Nephron (organoid): ENCODE results near the gene KDM4B.

Source experiments
- H3K27ac Mint-ChIP-seq, 3 experiments: 2 replicates each; pipeline ENCODE4 v1.8.0; 2020; ENCODE audit warnings: mixed read lengths in 3 of 3, mild to moderate bottlenecking in 2 of 3, moderate library complexity in 1 of 3
- H3K27me3 Mint-ChIP-seq: 2 replicates; pipeline ENCODE4 v1.8.0; 2021; ENCODE audit warnings: low read depth, mild to moderate bottlenecking, moderate library complexity, mixed read lengths
- H3K36me3 Mint-ChIP-seq: 2 replicates; pipeline ENCODE4 v1.8.0; 2020; ENCODE audit warnings: low read depth, mixed read lengths
- H3K4me1 Mint-ChIP-seq: 2 replicates; pipeline ENCODE4 v1.8.0; 2020; ENCODE audit warnings: mixed read lengths
- H3K4me3 Mint-ChIP-seq, 3 experiments: 2 replicates each; pipeline ENCODE4 v1.8.0; 2020; ENCODE audit warnings: mild to moderate bottlenecking in 3 of 3, mixed read lengths in 3 of 3, moderate library complexity in 2 of 3
- H3K9me3 Mint-ChIP-seq: 2 replicates; pipeline ENCODE4 v1.8.0; 2020; ENCODE audit warnings: mixed read lengths
- TF ChIP-seq, protein P1 (sequence below), 3 experiments: fragments of 200-600 bp; sonication (generic); IDR thresholded peaks; one replicate each; pipeline ENCODE4 v1.5.0; 2021; ENCODE audit warnings: antibody characterized with exemption in 3 of 3; ENCODE audit not compliant: unreplicated experiment in 3 of 3

KDM4B gene

GRCh38 chr19:5038631-5039271, 69.8 kb downstream of the KDM4B start:
- TF ChIP-seq, protein P1, sequence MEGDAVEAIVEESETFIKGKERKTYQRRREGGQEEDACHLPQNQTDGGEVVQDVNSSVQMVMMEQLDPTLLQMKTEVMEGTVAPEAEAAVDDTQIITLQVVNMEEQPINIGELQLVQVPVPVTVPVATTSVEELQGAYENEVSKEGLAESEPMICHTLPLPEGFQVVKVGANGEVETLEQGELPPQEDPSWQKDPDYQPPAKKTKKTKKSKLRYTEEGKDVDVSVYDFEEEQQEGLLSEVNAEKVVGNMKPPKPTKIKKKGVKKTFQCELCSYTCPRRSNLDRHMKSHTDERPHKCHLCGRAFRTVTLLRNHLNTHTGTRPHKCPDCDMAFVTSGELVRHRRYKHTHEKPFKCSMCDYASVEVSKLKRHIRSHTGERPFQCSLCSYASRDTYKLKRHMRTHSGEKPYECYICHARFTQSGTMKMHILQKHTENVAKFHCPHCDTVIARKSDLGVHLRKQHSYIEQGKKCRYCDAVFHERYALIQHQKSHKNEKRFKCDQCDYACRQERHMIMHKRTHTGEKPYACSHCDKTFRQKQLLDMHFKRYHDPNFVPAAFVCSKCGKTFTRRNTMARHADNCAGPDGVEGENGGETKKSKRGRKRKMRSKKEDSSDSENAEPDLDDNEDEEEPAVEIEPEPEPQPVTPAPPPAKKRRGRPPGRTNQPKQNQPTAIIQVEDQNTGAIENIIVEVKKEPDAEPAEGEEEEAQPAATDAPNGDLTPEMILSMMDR (IDR thresholded peaks at IDR 0.05; ENCODE audit: unreplicated experiment in 3 of 3), result peak; percentile 49 to 54 (median 50)
- H3K27ac Mint-ChIP-seq, result no peak overlapping the region
- H3K4me3 Mint-ChIP-seq, result no peak overlapping the region
- no peaks in the 10 kb centered on the region for H3K9me3 Mint-ChIP-seq
- H3K27me3 Mint-ChIP-seq, result no peaks in the 10 kb centered on the region
- H3K36me3 Mint-ChIP-seq, result peaks cover 32% of the 10 kb centered on the region
- H3K4me1 Mint-ChIP-seq, result peaks cover 32% of the 10 kb centered on the region

DNA sequence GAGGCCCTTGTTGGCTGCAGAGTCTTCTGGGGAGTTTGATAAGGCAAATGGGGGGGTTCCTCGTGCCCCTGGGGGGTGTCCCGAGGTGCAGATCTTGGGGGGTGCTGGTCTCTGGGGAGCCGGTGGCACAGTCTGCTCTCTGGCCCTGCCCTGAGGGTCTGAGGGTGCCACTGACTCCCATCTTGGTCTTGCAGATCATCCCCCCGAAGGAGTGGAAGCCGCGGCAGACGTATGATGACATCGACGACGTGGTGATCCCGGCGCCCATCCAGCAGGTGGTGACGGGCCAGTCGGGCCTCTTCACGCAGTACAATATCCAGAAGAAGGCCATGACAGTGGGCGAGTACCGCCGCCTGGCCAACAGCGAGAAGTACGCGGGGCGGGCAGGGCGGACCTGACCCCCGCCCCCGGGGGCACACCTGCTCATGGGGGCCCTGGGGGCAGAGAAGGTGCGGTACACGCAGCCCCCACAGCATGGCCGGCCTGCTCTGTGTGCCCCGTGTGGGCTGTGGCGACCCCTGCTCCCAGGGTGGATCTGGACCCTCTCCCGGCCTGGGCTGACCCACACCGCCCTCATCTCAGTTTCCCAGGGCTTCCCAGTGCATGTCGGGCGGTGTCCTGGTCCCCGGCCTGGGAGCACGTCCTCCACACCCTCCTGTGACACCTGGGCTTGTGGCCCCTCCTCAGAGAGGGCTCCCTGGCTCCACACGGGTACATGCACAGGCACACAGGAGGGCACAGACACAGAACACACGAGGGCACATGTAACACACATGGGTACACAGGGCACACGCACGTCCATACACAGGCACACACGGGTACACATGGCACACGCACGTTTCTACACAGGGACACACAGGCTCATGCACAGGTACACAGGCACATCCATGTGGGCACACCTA, 71.0 kb downstream of the KDM4B start:
- Mint-ChIP-seq H3K4me1 (peaks cover 23% of the 10 kb centered on the region), H3K4me3 (no peak overlapping the region), H3K9me3 (no peaks in the 10 kb centered on the region), H3K27me3 (no peaks in the 10 kb centered on the region), H3K27ac (no peak overlapping the region), H3K36me3 (peaks cover 25% of the 10 kb centered on the region)
- TF ChIP-seq, protein P1 (IDR thresholded peaks at IDR 0.05; ENCODE audit: unreplicated experiment in 3 of 3), result no peak

- Mint-ChIP-seq H3K27me3 (no peaks in the 10 kb centered on the region), H3K4me3 (no peak overlapping the region), H3K4me1 (peaks cover 16% of the 10 kb centered on the region), H3K9me3 (no peaks in the 10 kb centered on the region), H3K27ac (no peak overlapping the region), H3K36me3 (peaks cover 26% of the 10 kb centered on the region)
- TF ChIP-seq, protein P1 (IDR thresholded peaks at IDR 0.05; ENCODE audit: unreplicated experiment in 3 of 3), result no peak
These were observed 71.7 kb downstream of the KDM4B start for GRCh38 chr19:5040544-5041167.

GRCh38 chr19:5041168-5041912, 72.4 kb downstream of the KDM4B start:
- Mint-ChIP-seq H3K27ac (no peak overlapping the region), H3K4me1 (peaks cover 18% of the 10 kb centered on the region), H3K27me3 (no peaks in the 10 kb centered on the region), H3K4me3 (no peak overlapping the region), H3K36me3 (peaks cover 29% of the 10 kb centered on the region), H3K9me3 (no peaks in the 10 kb centered on the region)
- TF ChIP-seq, protein P1 (IDR thresholded peaks at IDR 0.05; ENCODE audit: unreplicated experiment in 3 of 3), result no peak

DNA sequence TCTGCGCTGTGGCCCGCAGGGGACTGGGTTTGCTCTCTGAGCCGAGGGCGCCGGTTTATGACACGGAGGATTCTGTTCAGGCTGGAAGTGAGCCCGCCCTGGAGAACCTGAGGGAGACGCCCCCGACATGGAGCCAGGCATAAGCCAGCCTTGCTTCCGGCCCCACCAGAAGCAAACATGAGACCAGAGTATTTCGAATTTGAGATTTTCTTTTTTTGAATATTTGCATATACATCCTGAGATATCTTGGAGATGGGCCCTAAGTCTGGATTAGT, 72.9 kb downstream of the KDM4B start:
- TF ChIP-seq, protein P1 (IDR thresholded peaks at IDR 0.05; ENCODE audit: unreplicated experiment in 3 of 3), result no peak
- Mint-ChIP-seq H3K4me1 (peaks cover 15% of the 10 kb centered on the region), H3K36me3 (peaks cover 29% of the 10 kb centered on the region), H3K27me3 (no peaks in the 10 kb centered on the region), H3K27ac (no peak overlapping the region), H3K9me3 (no peaks in the 10 kb centered on the region), H3K4me3 (no peak overlapping the region)
